ENCODE data around the gene STK38.
"Not testable (repeated sequence)": the region's sequence is repeated elsewhere in the genome, so short reads cannot be mapped to it uniquely, and the experiment has no call there.

The STK38 gene

DNA sequence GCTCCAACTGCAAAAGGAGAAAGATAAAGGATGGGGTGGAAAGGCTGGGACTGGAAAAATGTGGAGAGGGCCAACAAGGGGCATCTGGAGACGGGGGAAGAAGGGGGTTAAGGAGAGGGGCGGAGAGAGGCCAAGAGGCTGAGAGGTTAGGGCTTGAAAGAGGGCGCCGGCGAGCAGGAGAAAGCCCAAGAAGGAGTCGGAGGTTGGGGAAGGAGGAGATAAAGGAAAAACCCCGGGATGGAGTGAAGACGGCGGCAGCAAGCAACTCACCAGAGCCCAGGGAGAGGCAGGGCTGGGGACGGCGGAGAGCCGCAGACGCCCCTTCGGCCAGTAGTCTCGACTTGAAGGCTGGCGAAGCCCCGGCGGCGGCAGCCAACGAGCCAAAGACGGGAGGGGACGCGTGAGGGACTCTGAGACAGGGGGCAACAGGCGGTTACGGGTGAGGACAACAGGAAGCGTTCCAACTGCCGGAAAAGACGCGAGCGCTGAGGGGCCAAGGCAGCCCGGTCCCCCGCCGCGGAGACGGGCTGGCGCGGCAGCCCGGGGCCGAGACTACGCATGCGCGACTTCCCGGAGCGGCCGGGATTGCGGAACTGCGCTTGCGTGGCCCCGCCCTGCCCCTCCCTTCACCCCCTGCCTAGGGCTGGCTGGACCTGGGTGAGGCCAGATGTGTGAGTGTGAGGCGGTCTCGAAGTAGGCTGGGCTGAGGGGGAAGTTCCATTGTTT, at the start of gene STK38:
STK38 (minus strand) TSS at position 560 of the 726 bp plus-strand sequence. CDS start 7,277 bp downstream, outside the sequence.
- DNase-seq, result peak; percentile 83 to 93

DNA sequence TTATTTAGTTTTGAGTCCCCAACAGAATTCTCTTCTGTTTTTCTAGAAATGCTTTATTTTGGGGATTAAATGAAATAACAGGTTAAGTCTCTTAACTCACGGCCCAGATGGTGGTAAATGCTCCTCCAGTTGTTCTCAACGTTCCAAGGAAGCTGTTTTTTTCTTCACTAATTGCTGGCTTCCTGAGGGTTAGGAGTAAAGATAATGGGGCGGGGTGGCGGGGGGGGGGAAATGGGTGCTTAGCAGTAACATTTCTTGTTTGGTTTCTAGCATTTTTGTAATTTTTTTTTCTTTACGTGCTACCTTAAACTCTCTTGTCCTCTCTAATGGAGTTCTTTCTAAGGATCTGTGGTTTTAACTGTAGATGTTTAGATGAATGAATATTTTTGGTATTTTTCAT, 49.1 kb upstream of the STK38 start:
- DNase-seq, result no peak

DNA sequence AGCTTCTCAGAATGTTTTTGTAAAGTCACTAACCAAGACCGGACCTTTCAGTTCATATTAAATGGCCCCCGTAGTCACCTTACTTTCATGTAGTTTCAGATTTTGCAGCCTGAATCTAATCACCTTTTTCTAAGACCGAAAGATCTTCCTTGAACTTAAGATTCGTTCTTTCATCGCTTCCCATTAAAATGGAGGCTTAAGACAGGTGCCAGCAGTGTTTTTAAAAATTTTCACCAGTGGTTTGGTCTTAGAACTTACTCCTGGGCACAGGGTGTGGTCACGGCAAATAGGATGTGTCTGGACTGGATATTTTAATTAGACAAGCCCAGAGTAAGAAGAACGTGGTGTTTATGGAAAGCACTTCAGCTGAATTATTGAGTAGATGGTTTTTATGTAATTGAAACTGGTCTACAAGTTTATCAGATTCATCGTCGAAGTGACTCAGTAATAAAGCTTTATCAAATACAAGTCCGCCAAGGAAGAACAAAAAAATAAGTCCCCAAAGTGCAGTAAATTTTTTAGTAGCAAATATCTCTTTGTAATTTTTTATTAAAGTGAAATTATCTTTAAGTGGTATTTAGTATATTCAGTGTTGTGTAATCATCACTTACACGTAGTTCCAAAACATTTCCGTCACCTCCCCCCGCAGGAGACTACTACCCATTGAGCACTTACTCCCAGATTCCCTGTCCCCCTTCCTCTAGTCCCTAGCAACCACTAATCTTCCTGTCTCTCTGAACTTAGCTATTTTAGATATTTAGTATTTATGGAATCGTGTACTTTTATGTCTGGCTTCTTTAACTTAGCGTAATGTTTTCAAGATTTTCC, 47.8 kb upstream of the STK38 start:
- peak in 1 of 2 experiments; percentile 17 for DNase-seq

DNA sequence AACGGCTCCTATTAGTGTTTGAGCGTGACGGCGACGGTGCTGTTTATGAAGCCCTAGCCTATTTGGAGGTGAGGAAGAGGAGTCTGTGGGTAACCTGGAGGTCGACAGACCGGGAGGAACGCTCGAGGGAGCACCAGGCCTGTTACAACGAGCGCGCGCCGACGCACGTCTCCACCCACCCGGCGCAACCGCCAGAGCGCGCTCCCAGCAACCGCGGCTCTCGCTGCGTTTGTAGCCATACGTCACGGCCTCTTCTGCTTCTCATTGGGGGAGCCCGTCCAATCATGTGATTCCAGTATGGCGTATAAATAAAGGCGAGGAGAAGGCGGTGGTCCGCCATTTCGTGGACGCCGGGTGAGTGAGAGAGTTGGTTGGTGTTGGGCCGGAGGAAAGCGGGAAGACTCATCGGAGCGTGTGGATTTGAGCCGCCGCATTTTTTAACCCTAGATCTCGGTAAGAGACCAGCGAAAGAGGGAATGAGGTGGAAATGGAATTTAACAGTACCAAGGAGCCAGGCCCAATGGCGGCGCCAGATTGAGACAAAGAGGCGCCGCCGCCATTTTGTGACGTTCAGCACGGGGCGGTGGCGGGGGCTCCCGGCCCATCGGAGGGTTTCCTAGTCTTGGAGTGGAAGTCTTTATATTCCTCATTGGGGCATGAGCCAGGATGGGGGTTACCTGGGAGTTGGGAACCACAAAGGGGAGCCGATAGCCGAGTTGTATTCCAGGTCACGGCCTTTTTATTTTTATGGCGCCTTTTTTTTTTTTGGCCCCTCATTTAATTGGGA, 46.9 kb upstream of the STK38 start, which contains the start of gene SRSF3:
SRSF3 (plus strand) TSS at position 334 of the 787 bp plus-strand sequence. CDS start 2,401 bp downstream, outside the sequence.
- DNase-seq, result peak; percentile 95 to 98

DNA sequence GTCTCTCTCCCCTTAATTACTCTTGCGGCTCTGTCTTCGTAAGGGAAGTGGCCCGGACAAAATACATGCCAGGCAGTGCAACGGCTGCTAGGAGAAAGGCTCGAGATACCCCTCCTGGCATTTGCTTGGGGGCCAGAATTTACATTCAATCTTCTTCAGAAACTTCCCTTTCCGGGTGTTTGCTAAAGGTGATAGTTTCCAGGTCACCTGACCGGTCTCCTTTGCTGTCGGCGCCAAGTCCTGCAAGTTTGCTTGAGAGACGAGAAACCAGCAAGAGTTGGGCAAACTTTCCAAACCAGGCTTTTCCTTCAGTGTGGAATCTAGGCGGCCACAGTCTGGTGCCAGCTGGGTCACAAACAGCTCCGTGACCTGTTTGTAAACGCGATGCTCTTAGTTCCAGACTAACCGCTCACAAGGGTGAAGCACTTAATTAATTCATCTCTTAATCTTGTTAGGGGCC, 46.3 kb upstream of the STK38 start:
- DNase-seq, result peak in 1 of 2 experiments; percentile 53

DNA sequence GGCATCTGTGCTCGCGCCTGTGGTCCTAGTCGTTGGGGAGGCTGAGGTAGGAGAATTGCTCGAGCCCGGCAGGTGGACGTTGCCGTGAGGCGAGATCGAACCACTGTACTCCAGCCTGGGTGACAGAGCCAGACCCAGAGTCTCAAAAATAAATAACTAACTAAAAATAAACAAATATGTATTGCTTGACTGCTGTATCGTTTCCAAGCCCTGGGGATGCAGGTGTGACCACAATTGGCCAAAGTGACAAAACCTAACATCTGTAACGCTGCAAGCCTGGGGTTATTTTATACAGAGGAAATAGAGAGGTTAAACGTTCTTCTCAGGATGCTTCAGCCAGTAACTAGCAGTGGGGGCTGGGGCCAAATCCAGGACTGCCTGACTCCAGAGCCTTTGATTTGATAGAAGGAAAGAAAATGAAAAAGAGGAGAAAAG, 45.0 kb upstream of the STK38 start:
- DNase-seq, result no peak

DNA sequence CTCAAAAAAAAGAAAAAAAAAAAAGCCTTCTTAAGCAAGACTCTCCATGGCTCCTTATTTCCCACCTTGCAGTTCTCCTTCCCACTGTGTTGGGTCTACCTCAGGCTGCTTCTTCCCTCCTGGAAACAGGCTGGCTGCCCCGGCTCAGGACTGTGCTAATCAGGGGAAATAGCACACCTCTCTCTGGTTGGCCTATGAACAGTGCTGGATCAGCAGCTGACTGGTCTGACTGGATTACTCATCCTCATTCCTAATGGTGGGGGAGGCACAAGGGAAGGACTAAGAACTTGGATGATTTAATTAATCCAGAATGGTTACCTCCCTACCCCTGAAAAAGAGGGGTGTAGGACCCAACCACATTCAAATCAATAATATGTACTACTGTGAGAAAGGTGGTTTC, 43.0 kb upstream of the STK38 start:
- no peak for DNase-seq

DNA sequence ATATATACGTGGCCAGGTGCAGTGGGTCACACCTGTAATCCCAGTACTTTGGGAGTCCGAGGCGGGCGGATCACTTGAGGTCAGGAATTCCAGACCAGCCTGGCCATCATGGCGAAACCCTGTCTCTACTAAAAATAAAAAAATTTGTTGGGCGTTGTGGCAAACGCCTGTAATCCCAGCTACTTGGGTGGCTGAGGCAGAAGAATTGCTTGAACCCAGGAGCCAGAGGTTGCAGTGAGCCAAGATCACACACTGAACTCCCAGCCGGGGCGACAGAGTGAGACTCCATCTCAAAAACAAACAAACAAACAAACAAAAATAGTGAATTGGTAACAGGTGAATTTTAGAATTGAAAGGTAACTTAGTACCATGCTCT, 41.7 kb upstream of the STK38 start:
- not testable (repeated sequence) for DNase-seq

DNA sequence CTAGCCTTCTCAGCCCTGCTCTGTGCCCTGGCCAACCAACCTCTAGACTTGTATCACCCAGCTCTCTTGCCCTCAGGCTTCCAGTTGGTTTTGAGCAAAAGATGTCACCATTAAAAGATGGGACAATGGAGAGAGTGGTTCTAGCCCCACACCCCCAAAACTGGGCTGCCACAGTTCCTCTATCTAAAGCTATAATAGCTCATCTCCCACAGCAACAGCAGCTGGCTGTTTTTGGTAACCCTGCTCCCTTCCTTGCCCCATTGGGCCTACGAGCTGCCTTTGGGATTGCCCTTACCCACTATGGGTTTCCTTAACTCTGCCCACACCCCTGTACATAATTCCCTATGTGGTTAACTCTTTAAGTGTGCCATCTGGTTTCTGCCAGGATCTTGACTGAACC, 39.3 kb upstream of the STK38 start:
- no peak for DNase-seq

DNA sequence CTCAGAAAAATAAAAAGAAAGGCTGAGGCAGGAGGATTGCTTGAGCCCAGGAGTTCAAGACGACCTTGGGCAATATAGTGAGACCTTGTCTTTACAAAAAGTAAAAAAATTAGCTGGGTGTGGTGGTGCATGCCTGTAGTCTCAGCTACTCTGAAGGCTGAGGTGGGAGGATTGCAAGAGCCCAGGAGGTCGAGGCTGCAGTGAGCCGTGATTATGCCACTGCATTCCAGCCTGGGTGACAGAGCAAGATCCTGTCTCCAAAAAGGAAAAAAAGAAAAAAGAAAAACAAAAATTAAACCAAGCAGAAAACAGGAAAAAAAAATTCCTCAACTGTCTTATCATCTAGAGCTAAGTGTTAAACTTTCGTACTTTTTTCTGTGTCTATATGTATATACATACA, 34.4 kb upstream of the STK38 start:
- DNase-seq, result no peak

DNA sequence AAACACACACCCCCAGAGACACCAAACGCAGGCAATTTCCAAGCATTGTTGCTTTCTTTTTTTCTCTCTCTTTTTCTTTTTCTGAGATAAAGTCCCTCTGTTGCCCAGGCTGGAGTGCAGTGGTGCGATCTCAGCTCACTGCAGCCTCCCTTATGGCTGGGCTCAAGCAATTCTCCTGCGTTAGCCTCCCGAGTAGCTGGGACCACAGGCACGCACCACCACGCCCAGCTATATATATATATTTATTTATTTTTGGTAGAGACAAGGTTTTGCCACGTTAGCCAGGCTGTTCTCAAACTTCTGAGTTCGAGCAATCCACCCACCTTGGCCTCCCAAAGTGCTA, 32.9 kb upstream of the STK38 start:
- no peak for DNase-seq

DNA sequence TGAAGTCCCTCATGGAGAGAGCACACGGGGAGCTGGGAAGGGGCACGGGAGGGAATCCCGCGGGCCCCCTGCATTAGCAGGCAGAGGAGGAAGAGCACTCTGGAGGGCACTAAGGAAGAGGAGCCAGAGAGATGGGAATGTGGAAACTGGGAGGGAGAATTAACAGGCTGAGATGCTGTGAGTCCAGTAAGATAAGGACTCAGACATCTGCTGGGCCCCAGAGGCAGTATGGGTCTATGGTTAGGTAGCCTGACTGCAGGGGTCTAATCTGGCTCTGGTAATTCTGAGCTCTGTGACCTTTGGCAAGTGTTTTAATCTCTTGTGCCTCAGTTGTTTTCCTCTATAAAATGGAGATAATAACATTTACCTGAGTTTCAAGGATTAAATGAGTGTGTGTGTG, 31.2 kb upstream of the STK38 start:
- DNase-seq, result no peak

DNA sequence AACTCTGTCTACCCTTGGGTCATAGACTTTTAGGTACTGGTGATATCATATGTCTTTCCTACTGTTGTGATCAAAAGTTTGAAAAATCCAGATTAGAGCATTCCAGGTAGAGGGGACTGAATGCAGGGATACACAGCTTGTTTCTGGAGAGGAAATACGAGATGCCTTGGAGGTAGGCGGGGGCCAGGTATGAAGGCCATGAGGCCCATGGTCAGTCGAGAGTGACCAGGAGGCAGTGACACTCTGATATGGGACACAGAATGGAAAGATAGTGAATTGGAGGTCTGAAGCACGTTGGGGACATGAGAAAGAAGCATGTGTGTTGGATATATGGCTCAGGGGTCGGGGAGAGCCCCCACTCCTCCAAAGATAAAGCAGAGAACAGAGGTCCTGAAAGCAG, 30.8 kb upstream of the STK38 start:
- DNase-seq, result no peak

DNA sequence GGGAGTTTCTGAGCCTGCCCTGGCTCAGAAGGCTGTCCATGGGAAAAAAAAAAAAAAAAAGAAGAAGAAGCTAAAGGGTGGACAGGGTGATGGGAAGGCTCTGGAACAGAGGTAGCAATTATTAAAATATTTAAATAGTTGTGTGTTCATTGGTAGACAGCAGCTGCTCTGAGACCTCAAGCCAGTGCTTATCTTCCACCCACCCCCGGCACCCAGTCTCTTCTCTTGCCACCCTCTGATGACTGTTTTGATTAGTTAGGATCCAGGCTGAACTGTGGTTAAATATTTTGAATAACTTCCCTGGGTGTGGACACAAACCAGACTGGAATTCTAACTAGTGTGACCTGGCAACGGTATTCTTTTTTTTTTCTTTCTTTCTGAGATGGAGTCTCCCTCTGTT, 30.0 kb upstream of the STK38 start:
- DNase-seq, result no peak

DNA sequence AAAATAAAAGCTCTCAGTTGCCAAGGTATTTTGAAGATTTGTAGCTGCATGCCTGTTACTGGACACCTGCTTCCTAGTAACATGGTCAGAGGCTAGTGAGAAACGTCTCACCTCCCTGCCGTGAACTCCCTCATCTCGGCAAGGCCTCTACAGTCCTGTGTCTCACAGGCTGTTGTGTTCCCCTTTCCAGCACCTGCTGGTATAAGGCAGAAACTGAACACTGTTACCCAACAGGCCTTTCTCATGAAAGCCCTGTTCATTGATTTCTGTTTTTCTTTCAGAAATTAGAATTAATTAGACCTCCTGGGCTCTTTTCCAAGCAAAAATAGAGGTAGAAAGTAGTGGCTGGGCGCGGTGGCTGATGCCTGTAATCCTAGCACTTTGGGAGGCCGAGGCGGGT, 29.3 kb upstream of the STK38 start:
- DNase-seq, result no peak

DNA sequence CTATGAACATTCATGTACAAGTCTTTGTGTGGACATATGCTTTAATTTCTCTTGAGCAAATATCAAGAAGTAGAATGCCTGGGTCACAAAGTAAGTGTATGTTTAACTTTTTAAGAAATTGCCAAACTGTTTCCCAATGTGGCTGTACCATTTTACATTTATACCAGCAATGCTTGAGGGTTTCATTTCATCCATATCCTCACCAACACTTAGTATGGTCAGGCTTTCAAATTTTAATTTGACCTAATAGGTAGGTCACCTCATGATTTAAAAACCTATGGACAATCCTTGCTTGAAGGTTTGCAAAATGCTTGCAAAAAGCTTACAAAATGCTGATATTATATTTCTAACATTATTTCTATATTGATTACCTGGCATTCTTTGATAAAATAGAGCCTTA, 27.4 kb upstream of the STK38 start:
- DNase-seq, result no peak

DNA sequence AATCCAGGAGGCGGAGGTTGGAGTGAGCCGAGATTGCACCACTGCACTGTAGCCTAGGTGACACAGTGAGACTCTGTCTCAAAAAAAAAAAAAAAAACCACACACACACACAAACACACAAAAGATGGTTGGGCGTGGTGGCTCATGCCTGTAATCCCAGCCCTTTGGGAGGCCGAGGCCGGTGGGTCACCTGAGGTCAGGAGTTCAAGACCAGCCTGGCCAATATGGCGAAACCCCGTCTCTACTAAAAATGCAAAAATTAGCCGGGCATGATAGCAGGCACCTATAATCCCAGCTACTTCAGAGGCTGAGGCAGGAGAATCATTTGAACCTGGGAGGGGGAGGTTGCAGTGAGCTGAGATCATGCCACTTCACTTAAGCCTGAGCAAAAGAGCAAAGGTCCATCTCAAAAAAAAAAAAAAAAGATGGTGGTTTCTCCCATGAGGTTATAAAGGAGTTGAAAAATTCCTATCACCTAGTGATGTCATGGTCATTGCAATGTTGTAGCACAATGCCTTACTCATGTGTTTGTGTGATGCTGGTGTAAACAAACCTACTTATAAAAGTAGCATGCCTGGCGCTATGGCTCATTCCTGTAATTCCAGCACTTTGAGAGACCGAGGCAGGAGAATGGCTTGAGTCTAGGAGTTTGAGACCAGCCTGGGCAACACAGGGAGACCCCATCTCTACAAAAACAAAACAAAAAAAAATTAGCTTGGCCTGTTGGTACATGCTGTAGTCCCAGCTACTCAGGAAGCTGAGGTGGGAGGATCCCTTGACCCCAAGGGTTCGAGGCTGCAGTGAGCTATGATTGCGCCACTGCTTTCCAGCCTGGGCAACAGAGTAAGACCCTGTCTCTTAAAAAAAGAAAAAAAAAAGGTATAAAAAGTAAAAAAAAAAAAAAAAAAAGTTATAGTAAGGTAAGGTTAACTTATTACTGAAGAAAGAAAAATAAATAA, 25.4 kb upstream of the STK38 start:
- DNase-seq, result not testable (repeated sequence)

DNA sequence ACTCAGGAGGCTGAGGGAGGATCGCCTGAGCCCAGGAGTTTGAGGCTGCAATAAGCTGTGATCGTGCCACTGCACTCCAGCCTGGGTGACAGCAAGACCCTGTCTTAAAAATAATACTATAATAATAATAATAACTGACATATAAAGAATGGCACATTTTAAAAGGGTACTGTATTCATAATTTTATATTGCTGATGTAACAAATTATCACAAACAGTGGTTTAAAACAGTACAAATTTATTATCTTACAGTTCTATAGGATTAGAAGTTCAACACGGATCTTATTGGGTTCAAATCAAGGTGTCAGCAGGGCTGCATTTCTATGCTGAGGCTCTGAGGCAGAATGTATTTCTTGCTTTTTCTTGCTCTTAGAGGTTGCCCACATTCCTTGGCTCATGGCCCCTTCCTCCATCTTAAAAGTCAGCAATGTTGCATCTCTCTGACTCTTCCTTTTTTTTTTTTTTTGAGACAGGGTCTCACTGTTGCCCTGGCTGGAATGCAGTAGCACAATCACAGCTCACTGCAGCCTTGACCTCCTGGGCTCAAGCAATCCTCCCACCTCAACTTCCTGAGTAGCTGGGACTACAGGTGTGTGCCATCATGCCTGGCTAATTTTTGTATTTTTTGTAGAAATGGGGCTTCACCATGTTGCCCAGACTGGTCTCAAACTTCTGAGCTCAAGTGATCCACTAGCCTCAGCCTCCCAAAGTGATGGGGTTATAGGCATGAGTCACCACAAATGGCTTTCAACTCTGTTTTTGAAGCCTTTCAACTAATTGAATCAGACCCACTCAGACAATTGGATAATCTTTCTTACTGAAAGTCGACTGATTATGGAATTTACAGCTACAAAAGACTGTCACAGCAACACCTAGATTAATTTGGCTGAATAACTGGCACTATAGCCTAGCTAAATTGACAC, 24.1 kb upstream of the STK38 start:
- DNase-seq, result no peak

DNA sequence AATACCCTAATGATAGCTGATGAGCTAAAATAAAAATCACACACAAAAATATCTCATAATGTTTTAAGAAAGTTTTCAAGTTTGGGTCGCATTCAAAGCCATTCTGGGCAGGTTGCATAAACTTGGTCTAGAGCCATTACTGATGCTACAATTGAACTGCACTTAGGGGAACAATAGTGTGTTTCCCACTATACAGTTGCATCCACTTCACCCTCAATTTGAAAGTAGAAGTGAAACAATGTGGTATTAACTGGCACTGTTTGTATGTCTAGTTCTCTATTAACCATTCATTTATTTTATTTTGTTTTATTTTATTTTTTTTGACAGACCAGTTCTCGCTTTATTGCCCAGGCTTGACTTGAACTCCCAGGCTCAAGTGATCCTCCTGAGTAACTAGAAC, 23.0 kb upstream of the STK38 start:
- no peak for DNase-seq

DNA sequence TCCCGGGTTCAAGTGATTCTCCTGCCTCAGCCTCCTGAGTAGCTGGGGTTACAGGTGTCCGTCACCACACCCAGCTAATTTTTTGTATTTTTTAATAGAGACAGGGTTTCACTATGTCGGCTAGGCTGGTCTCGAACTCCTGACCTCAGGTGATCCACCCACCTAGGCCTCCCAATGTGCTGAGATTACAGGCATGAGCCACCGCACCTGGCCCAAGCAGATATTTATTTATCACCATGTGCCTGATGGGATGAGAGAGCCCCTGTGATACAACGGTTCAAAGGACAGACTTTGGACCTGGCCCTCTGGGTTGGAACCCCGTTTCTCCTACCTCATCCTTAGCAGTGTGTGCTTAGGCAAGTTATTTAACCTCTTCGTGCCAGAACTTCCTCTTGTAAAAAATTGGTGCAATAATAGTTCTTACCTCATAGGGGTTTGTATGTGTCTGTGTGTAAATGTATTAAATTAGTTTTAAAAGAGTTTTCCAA, 19.2 kb upstream of the STK38 start:
- no peak for DNase-seq

DNA sequence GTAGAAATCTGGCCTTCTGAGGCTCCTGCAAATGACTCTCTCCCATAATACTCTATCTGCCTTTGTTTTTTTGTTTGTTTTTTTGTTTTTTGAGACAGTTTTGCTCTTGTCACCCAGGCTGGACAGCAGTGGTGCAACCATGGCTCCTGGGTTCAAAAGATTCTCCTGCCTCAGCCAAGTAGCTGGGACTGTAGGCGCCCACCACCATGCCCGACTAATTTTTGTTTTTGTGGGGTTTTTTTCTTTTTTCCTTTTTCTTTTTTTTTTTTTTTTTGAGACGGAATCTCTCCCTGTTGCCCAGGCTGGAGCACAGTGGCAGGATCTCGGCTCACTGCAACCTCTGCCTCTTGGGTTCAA, 16.6 kb upstream of the STK38 start:
- DNase-seq, result no peak

Measured in NCI-H446 (cell line).